Activated T-cell treated with anti-CD3 and anti-CD28 coated beads, Interleukin-2, amount 50 U/mL, for 72 hours (primary cell): ENCODE results near the gene RBX1. TPM values are rescaled to one million over a fixed set of nuclear protein-coding genes. Genes with fewer than 3 reads are reported as not detected.

ENCODE experiments used
- ATAC-seq, 2 donors: fragments of 150-1000 bp; cut with Tn5 transposase; replicated peaks in 1 of 2; 2 replicates each; pipeline ENCODE4 v1.10.0; 2021; ENCODE audit warnings: moderate library complexity in 2 of 2, mild to moderate bottlenecking in 1 of 2
- DNase-seq, 2 donors: peaks; one replicate each; pipeline ENCODE4 v3.0.0; 2021 to 2022; ENCODE audit warnings: mixed read lengths in 1 of 2
- H3K27ac Mint-ChIP-seq: one replicate; pipeline ENCODE4 v1.8.0; 2022; ENCODE audit warnings: mild to moderate bottlenecking, moderate library complexity, mixed read lengths
- H3K27me3 Mint-ChIP-seq: one replicate; pipeline ENCODE4 v1.8.0; 2022; ENCODE audit warnings: low read depth, mixed read lengths
- H3K36me3 Mint-ChIP-seq, 2 donors: one replicate each; pipeline ENCODE4 v1.8.0; 2022; ENCODE audit warnings: mixed read lengths in 2 of 2, mild to moderate bottlenecking in 1 of 2; ENCODE audit not compliant: insufficient read depth in 2 of 2
- H3K4me1 Mint-ChIP-seq: one replicate; pipeline ENCODE4 v1.8.0; 2022; ENCODE audit warnings: low read depth, mixed read lengths
- H3K4me3 Mint-ChIP-seq, 2 donors: one replicate each; pipeline ENCODE4 v1.8.0; 2022; ENCODE audit warnings: mild to moderate bottlenecking in 2 of 2, mixed read lengths in 2 of 2, moderate library complexity in 2 of 2
- H3K9me3 Mint-ChIP-seq, 2 donors: one replicate each; pipeline ENCODE4 v1.8.0; 2022; ENCODE audit warnings: mixed read lengths in 2 of 2
- total RNA-seq, 2 donors: library from RNA; stranded (reverse); gene quantifications; one replicate each; pipeline ENCODE4 v1.2.3, GENCODE V29; 2022

Gene RBX1
- total RNA-seq, 2 donors from 2014 or later: 48.2 to 50.6 TPM

DNA sequence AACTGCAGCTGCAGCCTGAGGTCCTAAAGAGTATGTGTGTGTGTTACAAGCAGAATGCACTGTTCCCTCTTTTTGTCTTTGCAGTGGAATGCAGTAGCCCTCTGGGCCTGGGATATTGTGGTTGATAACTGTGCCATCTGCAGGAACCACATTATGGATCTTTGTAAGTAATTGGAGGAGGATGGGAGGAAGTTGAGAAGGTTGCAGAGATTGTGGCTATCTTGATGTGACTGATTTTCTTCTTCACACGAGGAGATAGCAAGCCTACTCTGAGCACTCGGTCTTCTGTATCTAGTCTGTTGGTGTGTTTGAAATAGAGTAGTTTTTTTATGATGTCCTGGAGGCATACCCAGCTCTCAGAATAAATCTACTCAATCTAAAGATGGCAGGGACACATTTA lies 2.3 kb downstream of the RBX1 start:
- Mint-ChIP-seq H3K9me3 (no peaks in the 10 kb centered on the region), H3K27ac (peak overlapping the region; percentile 98), H3K4me1 (peaks cover 34% of the 10 kb centered on the region), H3K4me3 (peak overlapping the region; percentile 95 to 98), H3K36me3 (peaks cover 12 to 21% of the 10 kb centered on the region in 2 donors), H3K27me3 (no peaks in the 10 kb centered on the region)
- DNase-seq: no peak
- no peak for ATAC-seq

DNA sequence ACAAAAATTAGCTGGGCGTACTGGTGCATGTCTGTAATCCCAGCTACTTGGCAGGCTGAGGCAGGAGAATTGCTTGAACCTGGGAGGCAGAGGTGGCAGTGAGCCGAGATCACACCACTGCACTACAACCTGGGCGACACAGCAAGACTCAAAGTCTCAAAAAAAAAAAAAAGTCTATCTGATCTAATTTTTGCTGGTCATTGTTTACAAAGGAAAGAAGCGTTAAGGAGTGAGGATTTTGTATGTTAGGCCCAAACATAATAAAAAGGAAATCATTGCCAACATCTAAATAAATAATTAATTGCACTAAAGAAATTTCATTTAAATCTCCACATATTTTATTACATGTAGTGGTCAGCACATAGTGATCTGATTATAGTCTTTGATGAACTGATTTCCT lies 2.9 kb downstream of the RBX1 start:
- ATAC-seq: no peak
- Mint-ChIP-seq H3K9me3 (no peaks in the 10 kb centered on the region), H3K36me3 (peaks cover 12 to 23% of the 10 kb centered on the region in 2 donors), H3K27me3 (no peaks in the 10 kb centered on the region), H3K4me1 (peaks cover 35% of the 10 kb centered on the region), H3K27ac (peak overlapping the region; percentile 89), H3K4me3 (peak overlapping the region; percentile 29 to 98)
- no peak for DNase-seq

DNA sequence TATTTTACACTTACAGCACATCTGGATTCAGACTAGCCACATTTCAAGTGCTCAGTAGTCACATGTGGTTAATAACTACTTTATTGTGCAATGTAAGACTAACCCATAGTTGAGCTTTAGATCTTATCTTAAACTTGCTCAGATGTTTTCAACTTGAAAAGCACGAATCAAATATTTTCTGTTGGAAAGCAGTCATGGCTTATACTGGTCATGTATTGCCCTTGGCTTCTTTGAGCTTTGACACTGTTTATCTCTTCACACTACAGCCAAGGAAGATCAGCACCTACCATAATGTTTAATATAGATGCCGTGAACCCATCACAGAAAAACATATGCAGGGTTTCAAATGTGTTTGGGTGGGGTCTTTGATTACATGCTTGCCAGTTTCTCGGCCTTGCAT lies 4.4 kb downstream of the RBX1 start:
- H3K4me3 Mint-ChIP-seq: no peak overlapping the region
- H3K27ac Mint-ChIP-seq: no peak overlapping the region
- ATAC-seq: no peak
- no peak for DNase-seq
- H3K27me3 Mint-ChIP-seq: no peaks in the 10 kb centered on the region
- peaks cover 9 to 27% of the 10 kb centered on the region in 2 donors for H3K36me3 Mint-ChIP-seq
- H3K4me1 Mint-ChIP-seq: peaks cover 44% of the 10 kb centered on the region
- no peaks in the 10 kb centered on the region for H3K9me3 Mint-ChIP-seq

DNA sequence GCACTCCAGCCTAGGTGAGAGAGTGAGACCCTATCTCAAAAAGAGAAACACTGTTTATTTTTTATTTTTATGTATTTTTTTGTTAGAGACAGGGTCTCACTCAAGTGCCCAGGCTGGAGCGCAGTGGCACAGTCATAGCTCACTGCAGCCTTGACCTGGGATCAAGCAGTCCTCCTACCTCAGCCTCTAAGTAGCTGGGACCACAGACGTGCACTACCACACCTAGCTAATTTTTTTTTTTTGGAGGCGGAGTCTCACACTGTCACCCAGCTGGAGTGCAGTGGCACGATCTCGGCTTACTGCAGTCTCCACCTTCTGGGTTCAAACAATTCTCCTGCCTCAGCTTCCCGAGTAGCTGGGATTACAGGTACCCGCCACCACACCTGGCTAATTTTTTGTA lies 6.4 kb downstream of the RBX1 start:
- no peaks in the 10 kb centered on the region for H3K9me3 Mint-ChIP-seq
- H3K36me3 Mint-ChIP-seq: peaks cover 8 to 25% of the 10 kb centered on the region in 2 donors
- no peak overlapping the region for H3K4me3 Mint-ChIP-seq
- H3K27me3 Mint-ChIP-seq: no peaks in the 10 kb centered on the region
- DNase-seq: no peak
- H3K27ac Mint-ChIP-seq: no peak overlapping the region
- ATAC-seq: no peak
- peaks cover 39% of the 10 kb centered on the region for H3K4me1 Mint-ChIP-seq

DNA sequence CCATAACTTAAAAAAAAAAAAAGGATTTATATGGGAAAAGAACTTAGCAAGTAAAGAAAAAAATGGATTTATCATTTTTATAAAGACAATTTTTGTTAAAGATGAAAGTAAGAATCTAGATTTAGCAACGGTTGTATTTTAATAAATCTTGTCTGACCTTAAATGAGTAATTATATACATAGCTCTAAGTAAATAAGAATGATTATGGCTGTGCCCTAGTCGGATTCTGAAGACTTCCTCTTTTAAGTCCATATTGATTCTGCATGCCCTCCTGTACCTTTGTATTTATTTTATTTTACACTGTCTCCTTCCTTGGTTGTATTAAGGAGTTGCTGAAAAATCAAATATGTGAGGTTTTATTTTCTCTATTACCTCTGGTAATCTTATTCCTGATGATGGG lies 7.1 kb downstream of the RBX1 start:
- Mint-ChIP-seq H3K36me3 (peaks cover 8 to 24% of the 10 kb centered on the region in 2 donors), H3K9me3 (no peaks in the 10 kb centered on the region), H3K27ac (peak overlapping the region; percentile 79), H3K27me3 (no peaks in the 10 kb centered on the region), H3K4me3 (no peak overlapping the region), H3K4me1 (peaks cover 33% of the 10 kb centered on the region)
- no peak for ATAC-seq
- no peak for DNase-seq

DNA sequence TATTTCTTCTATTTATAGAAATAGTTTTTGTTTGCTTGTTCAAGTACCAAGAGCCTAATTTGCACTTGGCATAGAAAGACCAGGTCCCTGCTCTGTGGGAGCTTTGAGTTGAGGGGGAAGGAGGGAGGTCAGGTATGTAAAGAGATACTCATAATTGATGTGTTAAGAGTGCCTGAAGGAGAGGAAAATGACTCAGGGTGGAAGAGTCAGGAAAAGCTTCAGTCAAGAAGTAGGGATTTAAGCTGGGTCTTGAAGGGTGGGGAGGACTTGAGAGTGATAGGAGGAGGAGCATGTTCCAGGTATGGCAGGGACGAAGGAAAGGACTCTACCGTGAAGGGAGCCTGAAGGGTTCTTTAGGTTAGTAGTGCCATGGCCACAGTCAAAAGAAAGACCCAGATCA lies 9.0 kb downstream of the RBX1 start:
- Mint-ChIP-seq H3K27ac (no peak overlapping the region), H3K9me3 (no peaks in the 10 kb centered on the region), H3K4me1 (peaks cover 17% of the 10 kb centered on the region), H3K4me3 (no peak overlapping the region), H3K27me3 (no peaks in the 10 kb centered on the region), H3K36me3 (peaks cover 2 to 11% of the 10 kb centered on the region in 2 donors)
- no peak for DNase-seq
- ATAC-seq: no peak

DNA sequence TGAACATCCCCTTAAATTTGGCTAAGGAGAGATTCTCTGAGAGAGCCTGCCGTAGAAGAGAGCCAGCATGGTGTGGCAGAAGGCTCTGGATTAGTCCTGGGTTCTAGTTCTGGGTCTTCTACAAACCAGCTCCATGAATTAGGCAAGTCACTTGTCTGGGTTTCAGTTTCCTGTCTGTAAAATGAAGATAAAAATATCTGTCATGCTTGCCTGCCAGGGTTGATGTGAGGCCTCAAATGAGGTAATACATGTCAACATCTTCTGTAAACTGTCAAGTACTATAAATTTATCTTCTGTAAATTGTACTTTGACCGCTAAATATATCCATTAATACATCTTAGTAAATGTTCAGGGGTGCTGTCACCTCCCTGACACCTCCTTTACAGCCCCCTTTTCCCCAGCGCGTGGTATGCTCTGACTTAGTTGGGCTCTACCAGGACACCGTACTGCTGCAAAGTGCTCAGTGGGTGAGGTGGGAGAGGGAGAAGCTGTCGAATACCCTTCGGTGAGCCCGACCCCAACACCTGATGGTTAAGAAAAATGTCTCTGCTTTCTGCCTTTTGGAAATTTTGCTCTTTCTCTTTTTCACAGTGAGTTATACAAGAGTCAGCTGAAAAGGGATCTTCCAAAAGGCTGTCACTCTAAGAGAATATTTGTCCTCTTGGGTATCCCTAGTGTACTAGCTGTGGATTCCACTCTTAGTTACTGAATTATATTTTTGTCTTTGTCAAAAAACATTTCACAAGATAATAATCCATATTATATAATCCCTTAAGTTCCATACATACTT lies 15.0 kb downstream of the RBX1 start:
- Mint-ChIP-seq H3K27me3 (no peaks in the 10 kb centered on the region), H3K4me3 (no peak overlapping the region), H3K36me3 (peaks cover 2 to 27% of the 10 kb centered on the region in 2 donors), H3K9me3 (no peaks in the 10 kb centered on the region), H3K4me1 (peaks cover 6% of the 10 kb centered on the region), H3K27ac (peak overlapping the region; percentile 51)
- ATAC-seq (no peak), DNase-seq (no peak)

DNA sequence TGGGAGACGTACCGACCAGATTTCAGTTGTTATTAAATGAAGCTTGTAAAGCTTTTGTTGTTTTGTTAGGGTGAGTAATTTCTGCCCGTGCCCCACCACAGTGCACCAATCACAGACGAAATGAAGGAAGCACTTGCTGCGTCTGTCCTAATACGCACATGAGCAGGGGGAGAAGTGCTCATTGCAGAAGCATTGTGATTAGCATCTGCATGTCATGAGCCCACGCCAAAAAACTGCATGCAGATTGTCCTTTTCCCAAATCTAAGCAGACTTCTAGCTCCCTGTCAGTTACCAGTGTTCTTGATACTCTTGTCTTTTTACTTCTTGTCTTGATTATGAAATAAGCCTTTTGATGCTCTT lies 15.5 kb downstream of the RBX1 start:
- DNase-seq (no peak), ATAC-seq (no peak)
- no peaks in the 10 kb centered on the region for H3K27me3 Mint-ChIP-seq
- H3K27ac Mint-ChIP-seq: peak overlapping the region; percentile 51
- H3K4me1 Mint-ChIP-seq: peaks cover 6% of the 10 kb centered on the region
- peaks cover 2 to 27% of the 10 kb centered on the region in 2 donors for H3K36me3 Mint-ChIP-seq
- H3K9me3 Mint-ChIP-seq: no peaks in the 10 kb centered on the region
- no peak overlapping the region for H3K4me3 Mint-ChIP-seq

DNA sequence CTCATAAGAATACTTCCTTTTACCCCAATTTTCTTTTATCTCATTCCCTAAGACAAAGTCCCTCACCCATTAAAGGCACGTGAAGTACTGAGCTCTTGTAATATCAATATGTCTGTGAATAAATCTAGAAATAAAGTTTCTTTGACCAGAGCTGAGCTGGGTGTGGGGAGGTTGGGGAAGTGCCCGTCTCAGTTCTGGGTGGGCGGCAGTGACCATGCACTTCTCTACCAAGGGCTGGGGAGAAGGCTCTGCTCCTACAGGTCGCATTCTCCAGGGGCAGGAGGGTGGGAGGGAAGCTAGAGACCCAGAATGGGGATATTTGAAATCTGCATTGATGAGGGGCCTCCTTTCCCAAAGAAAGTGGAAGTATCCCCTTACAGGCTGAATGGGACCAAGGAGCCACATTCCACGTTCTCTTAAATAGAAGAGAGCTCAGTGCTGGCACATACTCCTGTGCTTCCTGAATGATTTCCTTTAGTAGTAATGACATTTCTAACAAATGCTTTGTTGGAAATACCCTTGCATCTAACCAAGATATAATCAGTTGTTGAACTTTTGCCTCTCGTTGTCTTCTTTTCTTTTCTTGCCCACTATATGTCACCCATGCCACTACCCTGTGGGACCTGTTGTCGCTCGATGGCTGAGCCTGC lies 16.1 kb downstream of the RBX1 start:
- peak overlapping the region; percentile 51 for H3K27ac Mint-ChIP-seq

DNA sequence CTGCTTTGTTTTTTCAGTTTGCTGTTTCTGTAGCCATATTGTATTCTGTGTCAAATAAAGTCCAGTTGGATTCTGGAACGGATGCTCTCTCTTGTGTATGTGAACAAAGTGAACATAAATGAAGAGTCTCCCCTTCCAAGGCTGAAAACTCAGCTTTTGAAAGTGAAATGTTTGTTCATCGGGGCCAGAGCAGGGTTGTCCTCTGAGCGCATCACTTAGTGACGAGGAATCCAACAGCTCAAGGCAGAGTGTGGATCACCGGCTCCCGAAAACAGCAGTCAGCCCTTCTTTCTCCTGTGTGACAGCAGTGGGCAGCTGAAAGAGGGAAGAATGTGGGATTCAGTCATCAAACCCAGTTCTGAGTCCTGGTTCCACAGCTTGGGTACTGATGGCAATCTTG lies 21.4 kb downstream of the RBX1 start:
- Mint-ChIP-seq H3K27ac (peak overlapping the region; percentile 90), H3K4me3 (no peak overlapping the region), H3K27me3 (no peaks in the 10 kb centered on the region), H3K9me3 (no peaks in the 10 kb centered on the region), H3K4me1 (no peaks in the 10 kb centered on the region), H3K36me3 (peaks cover 3 to 14% of the 10 kb centered on the region in 2 donors)
- ATAC-seq: no peak
- no peak for DNase-seq

More for the DNA sequence above, 16.1 kb downstream of the RBX1 start:
- Mint-ChIP-seq H3K27me3 (no peaks in the 10 kb centered on the region), H3K4me1 (peaks cover 6% of the 10 kb centered on the region), H3K36me3 (peaks cover 2 to 27% of the 10 kb centered on the region in 2 donors), H3K9me3 (no peaks in the 10 kb centered on the region), H3K4me3 (no peak overlapping the region)
- ATAC-seq (no peak), DNase-seq (no peak)

DNA sequence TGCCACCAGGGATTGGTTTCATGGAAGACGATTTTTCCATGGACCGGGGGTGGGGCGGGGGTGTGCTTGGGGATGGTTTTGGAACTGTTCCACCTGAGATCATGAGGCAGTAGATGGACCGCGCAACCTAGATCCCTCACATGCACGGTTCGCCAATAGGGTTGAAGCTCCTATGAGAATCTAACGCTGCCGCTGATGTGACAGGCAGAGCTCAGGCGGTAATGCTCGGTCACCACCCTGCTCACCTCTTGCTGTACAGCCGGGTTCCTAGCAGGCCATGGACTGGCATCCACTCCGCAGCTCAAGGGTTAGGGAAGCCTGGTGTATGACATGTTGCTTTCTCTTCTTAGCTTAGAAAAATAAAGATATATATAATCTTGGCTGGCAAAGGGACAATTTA lies 22.0 kb downstream of the RBX1 start:
- no peak overlapping the region for H3K4me3 Mint-ChIP-seq
- DNase-seq: no peak
- H3K4me1 Mint-ChIP-seq: no peaks in the 10 kb centered on the region
- no peaks in the 10 kb centered on the region for H3K9me3 Mint-ChIP-seq
- no peaks in the 10 kb centered on the region for H3K27me3 Mint-ChIP-seq
- H3K36me3 Mint-ChIP-seq: peaks cover 3 to 11% of the 10 kb centered on the region in 2 donors
- no peak overlapping the region for H3K27ac Mint-ChIP-seq
- ATAC-seq: no peak

DNA sequence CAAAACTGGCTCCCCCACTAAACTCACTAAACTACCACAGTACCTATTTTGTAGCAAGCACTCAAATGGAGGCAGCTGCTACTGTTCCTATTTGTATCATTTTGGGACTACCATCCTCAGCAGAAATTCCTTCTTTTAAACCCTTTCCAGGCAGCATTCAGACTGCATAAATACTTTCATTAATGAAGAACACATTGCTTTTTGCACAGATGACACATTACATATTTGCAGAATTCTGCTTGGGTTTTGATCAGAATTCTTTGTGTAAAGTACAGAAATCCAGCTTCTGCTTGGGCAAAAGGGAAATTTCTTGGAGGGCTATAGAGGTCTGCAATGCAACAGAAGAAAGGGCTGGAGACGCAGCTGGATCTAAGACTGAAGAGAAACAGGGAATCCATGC lies 24.2 kb downstream of the RBX1 start:
- DNase-seq (no peak), ATAC-seq (no peak)
- Mint-ChIP-seq H3K27me3 (no peaks in the 10 kb centered on the region), H3K9me3 (no peaks in the 10 kb centered on the region), H3K4me1 (no peaks in the 10 kb centered on the region), H3K4me3 (no peak overlapping the region), H3K27ac (no peak overlapping the region), H3K36me3 (peaks cover 3 to 6% of the 10 kb centered on the region in 2 donors)

DNA sequence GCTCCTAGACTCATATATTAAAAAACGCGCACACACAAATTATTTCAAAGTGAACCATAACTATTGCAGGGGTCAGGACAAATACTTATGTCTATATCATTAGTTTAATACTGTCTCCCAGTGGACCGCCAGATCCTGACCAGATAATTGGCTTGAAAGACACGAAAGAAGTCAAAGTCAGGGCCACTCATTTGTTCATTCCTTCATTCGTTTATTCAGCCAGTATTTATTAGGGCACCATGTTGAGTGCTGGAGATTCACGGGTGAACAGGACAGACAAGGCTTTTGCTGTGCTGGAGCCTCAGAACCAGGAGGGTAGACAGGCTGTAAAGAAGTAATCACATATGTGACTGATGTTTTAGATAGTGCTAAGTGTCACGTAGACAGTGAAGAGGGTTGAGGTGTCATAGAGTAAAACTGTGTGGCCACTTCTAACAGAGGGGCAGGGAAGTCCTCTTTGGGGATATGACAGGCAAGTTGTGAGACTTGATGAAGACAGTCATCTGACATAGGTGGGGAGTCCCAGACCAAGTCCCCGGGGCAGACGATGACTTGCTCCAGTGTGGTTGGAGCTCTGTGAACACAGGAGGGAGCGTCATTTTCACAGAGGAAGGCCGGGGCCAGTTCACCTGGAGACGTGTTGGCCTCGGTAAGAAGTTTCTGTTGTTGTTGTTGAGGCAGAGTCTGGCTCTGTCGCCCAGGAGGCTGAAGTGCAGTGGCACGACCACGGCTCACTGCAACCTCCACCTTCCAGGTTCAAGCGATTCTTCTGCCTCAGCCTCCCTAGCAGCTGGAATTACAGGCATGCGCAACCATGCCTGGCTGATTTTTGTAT lies 25.9 kb downstream of the RBX1 start:
- H3K27ac Mint-ChIP-seq: no peak overlapping the region
- DNase-seq: no peak
- H3K4me1 Mint-ChIP-seq: no peaks in the 10 kb centered on the region
- peaks cover 3% of the 10 kb centered on the region in 2 donors for H3K36me3 Mint-ChIP-seq
- H3K4me3 Mint-ChIP-seq: no peak overlapping the region
- H3K9me3 Mint-ChIP-seq: no peaks in the 10 kb centered on the region
- H3K27me3 Mint-ChIP-seq: no peaks in the 10 kb centered on the region
- peak; percentile 41 to 67 for ATAC-seq
